Tibial artery (tissue), 4 donors: ENCODE measurements around the gene PEX14.

Experiments
- DNase-seq, 2 donors: peaks; one replicate each; pipeline ENCODE4 v3.0.0-alpha.2; 2019
- H3K27ac ChIP-seq, 2 donors: fragments of 200-600 bp; sonication (generic) in 1 of 2; 1 replicate in 1 of 2; 2 replicates in 1 of 2; pipeline ENCODE4 v1.5.1; 2018 to 2019; ENCODE audit warnings: mild to moderate bottlenecking in 1 of 2
- H3K27me3 ChIP-seq, 2 donors: fragments of 200-600 bp; sonication (generic) in 1 of 2; one replicate each; pipeline versions ENCODE4 v1.5.1 to v1.6.0; 2016 to 2019
- H3K36me3 ChIP-seq, 3 donors: fragments of 200-600 bp; sonication (generic) in 2 of 3; one replicate each; pipeline ENCODE4 v1.5.1; 2016 to 2019; ENCODE audit warnings: mild to moderate bottlenecking in 2 of 3
- H3K4me1 ChIP-seq, 4 donors: fragments of 200-600 bp; sonication (generic) in 2 of 4; 1 replicate in 3 of 4; 2 replicates in 1 of 4; pipeline ENCODE4 v1.5.1; 2016 to 2019
- H3K4me3 ChIP-seq, 2 donors: fragments of 200-600 bp; sonication (generic) in 1 of 2; 1 replicate in 1 of 2; 2 replicates in 1 of 2; pipeline ENCODE4 v1.5.1; 2018 to 2019; ENCODE audit warnings: mild to moderate bottlenecking in 2 of 2
- H3K9me3 ChIP-seq, 3 donors: fragments of 200-600 bp; sonication (generic) in 1 of 3; one replicate each; pipeline ENCODE4 v1.5.1; 2016 to 2019
- CTCF ChIP-seq, 2 experiments: fragments of 200-600 bp in 1 of 2; fragments of 450-650 bp in 1 of 2; IDR thresholded peaks; one replicate each; pipeline ENCODE4 v1.5.1; 2017 to 2019; ENCODE audit warnings: antibody characterized with exemption in 2 of 2, mild to moderate bottlenecking in 1 of 2, moderate library complexity in 1 of 2
- intact Hi-C: fragments of 100-400 bp; cut with DNase I; formaldehyde crosslinking; loops from one replicate; pipeline ENCODE4 v1.15.0; 2023; ENCODE audit warnings: low total_unique reads

PEX14 gene

DNA sequence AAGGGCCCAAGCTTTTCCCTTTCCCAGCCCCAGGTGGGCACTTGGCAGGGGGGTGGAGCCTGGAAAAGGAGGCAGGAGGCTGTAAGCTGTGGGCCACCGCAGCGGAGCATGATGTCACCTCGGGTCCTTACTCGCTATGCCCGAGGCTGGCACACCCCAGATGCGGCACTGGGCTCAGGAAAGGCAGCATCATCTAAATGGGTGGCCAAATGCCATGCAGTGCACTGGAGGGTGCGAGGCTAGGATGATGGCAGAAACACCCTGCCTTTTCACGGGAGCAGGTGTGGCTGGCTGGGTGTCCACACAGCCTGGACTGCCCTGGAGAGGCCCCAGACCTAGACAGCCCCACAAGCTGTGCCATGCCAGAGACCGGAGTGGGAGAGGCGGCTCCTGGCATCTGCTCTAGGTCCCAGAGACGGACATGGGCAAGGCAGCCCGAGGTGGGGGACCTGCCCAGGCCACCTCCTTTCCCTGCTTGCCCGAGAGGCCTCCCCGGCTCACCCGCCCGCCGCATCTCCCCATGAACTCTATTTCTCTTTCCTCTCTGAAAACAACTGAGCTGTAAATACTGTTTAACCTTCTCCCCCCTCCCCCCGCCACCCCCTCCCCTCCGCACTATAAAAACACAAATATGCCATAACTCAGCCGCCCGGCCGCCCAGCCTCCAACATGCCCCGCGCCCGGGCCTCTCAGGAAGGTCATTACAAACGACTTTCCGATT lies 197.0 kb downstream of the PEX14 start:
- DNase-seq = no peak
- peak overlapping the region; percentile 10 to 49 for H3K27ac ChIP-seq
- no peaks in the 10 kb centered on the region for H3K36me3 ChIP-seq
- H3K27me3 ChIP-seq = no peaks in the 10 kb centered on the region
- H3K4me1 ChIP-seq = peaks cover 0 to 76% (median 58%) of the 10 kb centered on the region in 4 donors
- intact Hi-C loops = no loop called here
- no peak for TF ChIP-seq CTCF (IDR thresholded peaks at IDR 0.05)
- H3K4me3 ChIP-seq = no peak overlapping the region
- H3K9me3 ChIP-seq = no peaks in the 10 kb centered on the region

DNA sequence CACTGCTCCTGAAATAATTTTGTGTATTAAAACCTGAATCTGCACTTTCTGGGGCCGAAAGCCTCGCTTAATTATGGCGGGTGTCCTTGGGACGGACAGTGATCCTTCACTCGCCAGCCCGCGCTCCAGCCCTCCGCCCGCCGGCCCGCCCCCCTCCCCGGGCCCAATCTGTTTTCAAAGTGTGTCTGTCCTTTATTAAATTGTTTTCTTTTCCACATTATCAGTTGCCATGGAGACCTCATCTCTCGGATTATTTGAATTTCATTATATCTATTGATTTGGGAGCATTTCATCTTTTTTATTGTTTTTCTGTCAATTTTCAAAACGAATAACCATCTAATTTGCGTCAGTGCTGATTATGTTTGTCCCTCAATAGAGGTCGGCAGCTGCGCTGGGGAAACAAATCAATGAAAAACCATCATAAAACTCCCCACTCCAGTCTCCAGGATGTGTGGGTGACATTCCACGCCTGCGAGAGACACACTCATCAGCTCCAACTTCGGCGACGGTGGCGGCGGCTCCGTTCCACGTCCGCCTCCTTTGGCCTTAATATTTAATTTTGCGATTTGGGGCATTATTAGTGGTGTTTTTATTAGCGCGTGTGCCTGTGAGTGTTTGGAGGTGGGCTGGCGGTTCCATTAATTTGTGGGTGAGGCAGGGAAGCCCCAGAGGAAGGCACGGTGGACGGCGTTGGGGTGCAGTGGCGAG lies 197.7 kb downstream of the PEX14 start:
- Histone ChIP-seq H3K4me1 (peaks cover 0 to 77% (median 58%) of the 10 kb centered on the region in 4 donors), H3K27ac (peak overlapping the region; percentile 10 to 49)

DNA sequence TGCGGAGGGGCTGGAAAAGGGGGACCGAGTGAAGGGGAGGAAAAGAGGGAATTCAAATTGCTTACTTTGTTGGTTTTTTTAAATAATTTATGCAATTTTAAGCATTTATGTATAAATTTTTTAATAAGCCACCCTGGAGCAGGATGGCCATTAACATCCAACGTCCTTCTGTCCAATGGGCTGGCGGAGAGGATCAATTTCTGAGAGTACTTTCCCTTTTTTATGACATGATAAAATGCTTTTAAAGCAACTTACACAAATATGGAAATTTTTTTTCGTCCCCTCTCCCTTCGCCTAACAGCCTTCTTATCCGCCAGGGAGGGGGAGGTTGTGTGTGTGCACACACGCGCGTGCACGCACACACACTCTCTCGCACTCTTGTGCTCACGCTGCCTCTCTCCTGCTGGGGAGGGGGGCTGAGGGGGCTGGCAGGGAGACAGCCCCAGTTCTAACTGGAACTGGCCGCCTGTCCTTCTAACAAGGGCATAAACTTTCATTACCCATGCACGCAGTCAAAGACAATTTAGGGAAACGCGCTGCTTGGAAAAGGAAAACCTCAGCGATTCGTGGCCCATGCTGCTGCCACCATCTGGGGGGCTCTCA lies 198.5 kb downstream of the PEX14 start:
- intact Hi-C loops = no loop called here
- H3K27ac ChIP-seq = no peak overlapping the region

More for the DNA sequence above, 197.7 kb downstream of the PEX14 start:
- H3K9me3 ChIP-seq = no peaks in the 10 kb centered on the region
- H3K27me3 ChIP-seq = no peaks in the 10 kb centered on the region
- intact Hi-C loops = no loop called here
- no peaks in the 10 kb centered on the region for H3K36me3 ChIP-seq
- DNase-seq = no peak
- H3K4me3 ChIP-seq = no peak overlapping the region
- no peak for TF ChIP-seq CTCF (IDR thresholded peaks at IDR 0.05)

DNA sequence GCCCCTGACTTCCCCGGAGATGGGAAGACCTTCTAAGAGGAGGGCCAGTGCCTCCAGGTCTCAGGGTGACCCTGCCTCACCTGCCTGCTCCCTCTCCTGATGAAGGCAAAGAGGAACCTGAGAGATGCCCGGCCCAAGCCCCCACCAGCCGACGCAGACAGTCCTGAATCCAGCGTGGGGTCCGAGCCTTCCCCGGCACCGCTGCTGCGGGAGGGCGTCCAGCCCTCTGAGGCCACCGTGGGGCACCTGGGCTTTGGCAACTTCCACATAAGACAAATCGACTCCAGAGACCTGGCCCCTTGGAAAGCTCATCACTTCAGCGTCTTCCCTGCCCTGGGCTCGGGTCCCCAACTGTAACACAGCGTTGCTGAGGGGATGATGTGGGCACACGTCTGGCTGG lies 199.5 kb downstream of the PEX14 start:
- Histone ChIP-seq H3K9me3 (no peaks in the 10 kb centered on the region), H3K27ac (peak overlapping the region in 1 of 2 donors; percentile 78), H3K27me3 (no peaks in the 10 kb centered on the region), H3K4me3 (no peak overlapping the region), H3K4me1 (peaks cover 0 to 77% (median 52%) of the 10 kb centered on the region in 4 donors), H3K36me3 (no peaks in the 10 kb centered on the region)
- no peak for DNase-seq
- intact Hi-C loops = no loop called here
- no peak for TF ChIP-seq CTCF (IDR thresholded peaks at IDR 0.05)

More for the DNA sequence above, 198.5 kb downstream of the PEX14 start:
- Histone ChIP-seq H3K4me1 (peaks cover 0 to 77% (median 55%) of the 10 kb centered on the region in 4 donors), H3K27me3 (no peaks in the 10 kb centered on the region), H3K36me3 (no peaks in the 10 kb centered on the region), H3K4me3 (no peak overlapping the region), H3K9me3 (no peaks in the 10 kb centered on the region)
- no peak for DNase-seq
- TF ChIP-seq CTCF (IDR thresholded peaks at IDR 0.05) = no peak

DNA sequence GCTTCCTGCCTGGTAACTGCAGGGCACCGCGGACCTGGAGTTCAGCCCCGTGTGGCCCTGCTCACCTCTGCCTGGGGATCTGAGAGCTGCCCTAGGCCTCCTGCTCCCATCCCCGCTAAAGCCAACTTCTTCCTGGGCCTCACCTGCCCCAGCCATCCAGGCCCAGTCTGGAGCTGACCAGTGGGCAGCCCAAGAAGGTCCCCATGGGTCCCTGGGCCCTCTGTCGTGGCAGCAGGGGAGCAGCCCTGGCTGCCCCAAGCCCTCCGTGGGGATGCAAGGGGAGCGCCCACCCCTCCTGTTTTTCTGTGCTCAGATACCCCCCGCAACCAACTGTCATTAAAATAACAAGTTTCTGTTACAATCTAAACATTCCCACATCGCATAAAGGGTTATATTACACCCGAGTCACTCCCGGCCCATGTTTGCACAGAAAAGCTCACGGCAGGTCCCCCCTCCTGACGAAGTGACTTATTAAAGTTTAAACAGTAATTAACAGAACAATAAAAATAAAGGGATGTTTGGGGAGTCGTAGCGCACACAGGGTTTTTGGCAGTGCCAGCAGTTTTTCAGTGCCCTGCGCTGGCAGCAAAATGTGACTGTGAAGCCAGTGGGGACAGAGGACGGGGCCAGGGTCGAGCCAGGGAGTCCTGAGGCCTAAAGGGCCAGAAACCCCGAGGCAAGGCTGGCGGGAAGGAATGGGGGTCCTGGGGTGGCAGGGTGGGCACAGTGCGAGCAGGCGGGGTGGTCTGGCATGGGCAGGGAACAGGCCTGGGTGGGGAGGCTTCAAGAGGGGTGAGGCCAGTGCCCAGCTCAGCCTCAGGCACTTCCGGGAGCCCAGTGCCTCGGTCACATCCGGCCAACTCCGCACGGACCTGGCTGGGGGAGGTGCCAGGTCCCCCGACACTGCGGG lies 200.2 kb downstream of the PEX14 start:
- no peak for TF ChIP-seq CTCF (IDR thresholded peaks at IDR 0.05)
- Histone ChIP-seq H3K4me1 (peaks cover 0 to 77% (median 53%) of the 10 kb centered on the region in 4 donors), H3K9me3 (no peaks in the 10 kb centered on the region), H3K27ac (peak overlapping the region; percentile 62 to 78), H3K27me3 (no peaks in the 10 kb centered on the region), H3K36me3 (no peaks in the 10 kb centered on the region), H3K4me3 (no peak overlapping the region)
- no peak for DNase-seq
- intact Hi-C loops = no loop called here
